Stimulated activated CD4-positive, alpha-beta T cell treated with anti-CD3 and anti-CD28 coated beads, Interleukin-1b, Interleukin-23, amount 100 ng/mL, for 1 hour (primary cell): ENCODE measurements around the gene STK4.
A peak's percentile ranks its signal among the peaks of the same experiment; 100 is the strongest.

Experiments
- DNase-seq, 2 donors: peaks; one replicate each; pipeline ENCODE4 v3.0.0-alpha.2; 2020; ENCODE audit warnings: low read depth in 2 of 2

STK4 gene

GRCh38 chr20:45028424-45029136 is 62.3 kb downstream of the STK4 start:
- no peak for DNase-seq

- DNase-seq, result no peak
These were observed 63.6 kb downstream of the STK4 start for GRCh38 chr20:45029884-45030283.

DNA sequence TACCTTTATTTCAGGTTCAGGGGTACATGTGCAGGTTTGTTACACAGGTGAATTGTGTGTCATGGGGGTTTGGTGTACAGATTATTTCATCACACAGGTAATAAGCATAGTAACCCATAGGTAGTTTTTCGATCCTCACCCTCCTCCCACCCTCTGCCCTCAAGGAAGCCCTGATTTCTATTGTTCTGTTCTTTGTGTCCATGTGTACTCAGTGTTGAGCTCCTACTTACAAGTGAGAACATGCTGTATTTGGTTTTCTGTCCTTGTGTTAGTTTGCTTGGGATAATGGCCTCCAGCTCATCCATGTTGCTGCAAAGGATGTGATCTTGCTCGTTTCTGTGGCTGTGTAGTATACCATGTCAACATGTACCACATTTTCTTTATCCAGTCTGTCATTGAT is 66.0 kb downstream of the STK4 start:
- no peak for DNase-seq

DNA sequence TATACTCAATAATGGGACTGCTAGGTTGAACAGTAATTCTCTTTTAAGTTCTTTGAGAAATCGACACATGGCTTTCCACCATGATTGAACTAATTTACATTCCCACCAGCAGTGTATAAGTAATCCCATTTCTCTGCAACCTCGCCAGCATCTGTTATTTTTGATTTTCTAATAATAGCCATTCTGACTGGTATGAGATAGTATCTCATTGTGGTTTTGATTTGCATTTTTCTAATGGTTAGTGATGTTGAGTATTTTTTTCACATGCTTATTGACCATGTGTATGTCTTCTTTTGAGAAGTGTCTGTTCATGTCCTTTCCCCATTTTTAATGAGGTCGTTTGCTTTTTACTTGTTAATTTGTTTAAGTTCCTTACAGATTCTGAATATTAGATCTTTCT is 66.5 kb downstream of the STK4 start:
- no peak for DNase-seq

GRCh38 chr20:45034436-45034835 is 68.1 kb downstream of the STK4 start:
- no peak for DNase-seq

DNA sequence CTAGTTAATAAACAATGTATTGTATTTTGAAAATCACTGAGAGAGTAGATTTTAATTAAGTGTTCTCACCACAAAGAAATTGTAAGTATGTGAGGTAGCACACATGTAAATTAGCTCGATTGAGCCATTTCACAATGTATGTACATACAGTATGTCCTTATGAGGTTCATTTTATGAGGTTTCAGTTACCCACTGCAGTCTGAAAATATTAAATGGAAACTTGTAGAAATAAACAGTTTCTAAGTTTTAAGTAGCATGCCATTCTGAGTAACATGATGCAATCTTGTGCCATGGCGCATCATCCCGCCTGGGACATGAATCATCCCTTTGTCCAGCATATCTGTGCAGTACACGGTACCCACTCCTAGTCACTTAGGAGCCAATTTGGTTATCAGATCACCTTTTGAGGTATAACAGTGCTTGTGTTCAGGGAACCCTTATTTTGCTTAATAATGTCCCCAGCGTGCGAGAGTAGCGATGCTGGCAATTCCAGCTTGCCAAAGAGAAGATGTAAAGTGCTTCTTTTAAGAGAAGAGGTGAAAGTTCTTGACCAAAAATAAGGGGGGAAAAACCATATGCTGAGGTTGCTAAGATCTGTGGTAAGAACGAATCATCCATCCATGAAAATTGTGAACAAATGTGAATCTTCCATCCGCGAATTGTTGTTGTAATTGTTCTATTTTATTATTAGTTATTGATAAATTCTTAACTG is 69.9 kb downstream of the STK4 start:
- DNase-seq, result no peak

DNA sequence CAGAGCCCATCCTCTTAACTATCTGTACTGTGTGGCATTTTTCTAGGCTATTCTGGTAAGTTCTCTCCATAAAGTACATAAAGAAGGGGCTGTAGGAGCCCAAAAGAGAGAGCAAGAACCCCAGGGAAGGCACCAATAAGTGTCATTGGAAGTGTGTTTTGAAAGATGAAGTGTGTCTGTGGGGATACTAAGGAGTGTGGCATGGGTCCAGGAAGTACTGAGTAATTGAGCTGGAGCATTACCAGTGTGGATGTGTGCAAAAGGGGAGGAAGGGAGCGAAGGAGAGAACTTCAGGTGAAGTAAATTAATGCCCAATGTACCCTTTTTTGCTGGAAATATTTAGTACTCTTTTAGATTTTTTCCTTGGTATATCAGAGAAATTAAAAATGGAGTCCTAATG is 70.7 kb downstream of the STK4 start:
- no peak for DNase-seq

DNA sequence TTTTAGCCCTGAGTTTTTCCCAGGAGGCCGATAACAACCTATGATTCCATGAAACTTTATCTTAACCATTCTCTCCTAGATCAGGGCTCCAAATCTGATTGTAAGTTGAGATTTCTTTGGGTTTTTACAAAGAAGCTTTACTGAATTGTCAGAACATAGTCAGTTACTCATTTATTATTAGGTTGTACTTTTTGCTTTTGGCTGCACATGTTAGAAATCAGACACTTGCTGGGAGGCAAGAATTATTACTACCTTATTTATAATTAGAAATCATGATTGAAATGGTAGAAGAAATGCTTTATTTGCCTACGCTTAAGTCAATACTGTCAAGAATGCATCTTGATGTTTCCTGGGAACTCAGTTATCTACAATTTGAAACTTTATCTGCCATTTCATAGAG is 71.3 kb downstream of the STK4 start:
- no peak for DNase-seq

- DNase-seq, result no peak
These were observed 72.6 kb downstream of the STK4 start for GRCh38 chr20:45038745-45039474.

DNA sequence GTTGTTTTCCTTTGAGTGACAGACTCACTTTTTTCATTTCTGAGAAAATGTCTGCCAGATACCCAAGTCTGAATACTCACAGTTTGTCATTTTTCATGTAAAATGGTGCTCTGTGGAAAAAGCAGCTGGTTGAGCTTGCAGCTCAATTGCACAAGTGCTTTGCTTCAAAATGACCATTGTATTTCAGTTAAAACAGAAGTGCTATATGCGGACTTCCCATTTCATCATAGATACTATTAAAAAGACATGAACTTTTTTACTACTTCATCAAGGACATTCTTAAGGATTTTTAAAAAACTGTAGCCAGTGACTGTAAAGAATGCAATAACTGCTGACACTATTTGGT is 73.1 kb downstream of the STK4 start:
- no peak for DNase-seq

DNA sequence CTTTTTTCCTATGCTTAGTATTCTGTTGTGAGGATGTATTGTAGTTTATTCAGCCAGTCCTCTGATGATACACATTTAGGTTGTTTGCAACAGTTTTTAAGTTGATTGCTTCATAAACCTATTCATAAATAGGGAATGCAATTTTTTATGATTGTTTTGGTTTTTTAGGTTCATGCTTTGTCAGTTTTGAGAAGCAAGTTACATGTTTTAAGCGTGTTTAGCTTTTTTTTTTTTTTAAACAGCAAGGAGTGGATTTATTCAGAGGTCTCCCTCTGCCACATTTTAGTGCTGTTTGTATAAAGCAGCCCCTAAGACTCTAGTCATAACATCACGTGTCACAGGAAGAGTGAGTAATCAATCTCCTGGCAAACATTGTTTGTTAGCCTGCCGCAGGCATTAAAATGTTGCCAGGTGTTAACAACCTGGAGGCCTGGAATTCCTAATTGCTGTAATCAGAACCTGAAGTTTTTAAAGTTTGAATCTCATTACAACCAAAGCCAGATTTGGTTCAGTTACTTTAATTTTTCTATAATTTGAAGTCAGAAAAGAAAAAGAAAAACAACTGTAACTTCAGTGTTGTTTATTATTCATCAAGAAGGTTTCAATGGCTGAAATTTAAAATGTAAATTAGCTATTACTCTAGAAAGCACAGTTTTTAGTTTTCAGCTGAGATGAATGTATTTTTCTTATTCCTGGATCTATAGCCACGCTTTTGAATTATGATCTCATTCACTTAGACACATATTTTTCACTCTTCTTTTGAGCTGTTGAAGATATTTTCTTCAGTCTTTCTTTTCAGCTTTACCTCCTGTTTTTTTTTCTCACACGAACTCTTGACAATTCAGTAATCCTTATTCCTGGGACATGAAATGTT is 75.4 kb downstream of the STK4 start:
- no peak for DNase-seq

DNA sequence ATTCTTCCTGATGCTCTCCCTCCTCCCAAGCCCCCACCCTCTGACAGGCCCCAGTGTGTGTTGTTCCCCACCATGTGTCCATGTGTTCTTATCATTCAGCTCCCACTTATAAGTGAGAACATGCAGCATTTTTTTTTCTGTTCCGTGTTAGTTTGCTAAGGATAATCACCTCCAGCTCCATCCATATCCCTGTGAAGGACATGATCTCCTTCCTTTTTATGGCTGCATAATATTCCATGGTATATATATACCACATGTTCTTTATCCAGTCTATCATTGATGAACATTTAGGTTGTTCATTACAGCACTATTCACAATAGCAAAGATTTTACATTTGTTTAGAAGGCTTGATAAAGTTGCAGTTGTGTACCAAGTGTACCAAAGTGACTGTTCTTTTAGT is 76.7 kb downstream of the STK4 start:
- no peak for DNase-seq

- peak in 1 of 2 donors; percentile 7 for DNase-seq
These were observed 77.8 kb downstream of the STK4 start for GRCh38 chr20:45044084-45044573.

DNA sequence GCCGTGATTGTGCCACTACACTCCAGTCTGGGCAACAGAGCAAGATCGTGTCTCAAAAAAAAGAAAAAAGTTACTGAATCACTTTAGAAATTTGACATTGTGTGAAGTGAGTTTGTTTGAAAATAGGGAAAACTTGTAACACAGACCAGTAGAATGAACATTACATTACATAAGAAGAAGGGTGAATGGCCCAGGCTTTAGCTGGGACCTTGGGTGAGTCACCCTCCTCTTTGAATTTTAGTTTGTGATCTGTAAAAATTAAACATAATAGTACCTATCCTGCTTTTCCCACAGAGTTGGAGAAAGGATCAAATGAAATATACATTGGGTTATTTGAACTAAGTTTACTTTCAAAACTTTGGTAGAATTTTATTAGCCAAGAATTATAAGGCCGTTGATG is 78.3 kb downstream of the STK4 start:
- no peak for DNase-seq

DNA sequence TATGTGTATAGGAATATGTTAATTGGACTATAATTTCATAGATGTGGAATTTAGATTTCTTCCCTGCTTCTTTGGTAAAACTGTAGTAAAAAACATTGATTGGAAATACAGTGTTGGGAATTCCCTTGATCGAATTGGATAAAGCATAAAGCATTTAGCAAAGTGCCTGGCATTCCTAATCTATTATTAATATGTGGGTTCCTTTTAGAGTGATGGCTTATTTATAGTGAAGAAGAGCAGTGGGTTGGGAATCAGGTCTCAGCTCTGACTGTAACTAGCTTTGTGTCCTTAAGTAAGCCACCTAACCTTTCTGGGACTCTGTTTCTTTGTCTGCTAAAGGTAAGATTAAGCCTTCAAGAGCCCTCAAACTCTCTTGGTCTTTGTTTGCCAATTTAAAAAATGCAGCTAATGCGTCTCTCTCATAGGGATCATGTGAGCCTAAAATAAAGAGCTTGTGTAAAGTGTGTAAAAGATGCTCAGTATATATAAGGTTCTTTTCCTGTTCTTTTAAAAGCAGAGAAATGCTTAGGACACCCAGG is 81.3 kb downstream of the STK4 start:
- no peak for DNase-seq

DNA sequence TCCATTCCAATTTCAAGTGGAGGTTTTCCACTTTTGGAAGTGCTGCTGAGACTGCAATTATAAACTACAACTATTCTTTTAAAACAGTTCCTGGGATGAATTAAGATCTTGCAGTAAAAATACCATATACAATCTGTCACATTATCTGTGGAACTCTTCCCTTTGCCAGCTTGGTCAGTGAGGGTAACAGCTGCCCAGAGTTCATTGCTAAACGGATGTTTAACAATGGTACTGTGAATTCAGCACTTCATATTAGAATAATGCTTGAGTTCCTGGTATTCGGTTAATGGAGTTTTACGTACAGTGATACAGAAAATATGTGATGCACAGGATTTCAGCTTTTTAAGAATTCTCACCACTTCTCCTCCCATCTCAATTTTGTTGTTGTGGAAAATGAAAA is 83.1 kb downstream of the STK4 start:
- DNase-seq, result no peak

DNA sequence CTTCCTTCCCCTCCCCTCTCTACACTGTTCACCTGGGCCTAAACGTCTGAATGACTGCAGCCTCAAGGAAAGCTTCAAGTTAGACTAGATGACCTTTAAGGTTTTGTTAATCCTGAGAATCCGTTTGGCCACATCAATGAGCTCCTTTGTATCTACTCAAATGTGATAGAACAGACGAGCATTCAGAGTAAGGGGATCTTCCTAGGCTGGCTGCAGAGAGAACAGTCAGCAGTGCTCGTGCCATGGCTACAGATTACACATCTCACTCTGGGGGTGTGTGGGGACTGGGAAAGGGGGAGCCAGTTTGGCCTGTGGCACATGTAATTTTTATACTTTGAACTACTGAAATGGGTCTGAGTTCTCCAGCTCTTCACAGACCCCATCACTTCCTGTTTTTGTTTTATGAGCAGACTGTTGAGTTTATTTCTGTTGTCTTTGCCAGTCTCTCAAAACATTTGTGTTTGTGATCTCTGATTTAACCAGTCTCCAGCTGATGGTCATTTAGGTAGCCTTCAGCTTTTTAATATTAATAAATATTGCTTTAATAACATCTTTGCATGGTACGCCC is 83.7 kb downstream of the STK4 start:
- no peak for DNase-seq

DNA sequence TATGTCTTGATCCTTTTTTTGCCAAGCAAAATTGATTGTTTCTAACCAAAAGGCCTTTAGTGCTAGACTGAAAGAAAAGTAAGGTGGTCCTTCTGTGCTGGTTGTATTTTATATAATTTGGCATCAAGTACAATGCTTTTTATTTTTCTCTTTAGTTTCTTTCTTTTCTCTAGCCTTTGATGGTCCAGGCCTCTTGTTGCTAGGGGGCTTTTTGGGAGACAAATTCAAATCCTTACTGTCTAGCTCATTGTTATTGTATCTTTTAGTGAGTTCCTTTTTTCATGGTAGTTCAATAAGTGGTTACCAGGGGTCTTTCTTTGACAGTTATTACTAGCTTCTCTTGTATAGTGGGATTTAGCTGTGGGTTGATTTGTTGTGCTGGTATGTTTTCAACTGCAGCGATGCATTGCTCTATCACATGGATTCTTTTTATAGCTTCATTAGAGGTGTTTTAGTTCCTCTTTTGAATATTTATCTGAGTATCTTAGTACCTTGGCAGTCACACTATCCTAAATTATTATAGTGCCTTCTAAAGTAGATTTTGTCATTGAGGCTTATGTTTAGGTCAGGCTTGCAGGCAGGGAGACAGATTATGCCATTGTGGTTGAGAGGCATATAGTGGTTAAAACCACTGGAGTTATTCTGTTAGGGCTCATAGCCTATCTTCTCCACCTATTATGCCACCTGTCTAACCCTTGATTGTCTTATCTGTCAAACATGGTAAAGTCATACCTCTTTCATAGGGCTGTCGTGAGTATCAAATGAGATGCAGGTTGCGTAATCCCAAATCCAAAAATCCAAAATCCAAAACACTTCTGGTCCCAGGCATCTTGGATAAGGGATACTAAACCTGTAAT is 85.1 kb downstream of the STK4 start:
- no peak for DNase-seq

DNA sequence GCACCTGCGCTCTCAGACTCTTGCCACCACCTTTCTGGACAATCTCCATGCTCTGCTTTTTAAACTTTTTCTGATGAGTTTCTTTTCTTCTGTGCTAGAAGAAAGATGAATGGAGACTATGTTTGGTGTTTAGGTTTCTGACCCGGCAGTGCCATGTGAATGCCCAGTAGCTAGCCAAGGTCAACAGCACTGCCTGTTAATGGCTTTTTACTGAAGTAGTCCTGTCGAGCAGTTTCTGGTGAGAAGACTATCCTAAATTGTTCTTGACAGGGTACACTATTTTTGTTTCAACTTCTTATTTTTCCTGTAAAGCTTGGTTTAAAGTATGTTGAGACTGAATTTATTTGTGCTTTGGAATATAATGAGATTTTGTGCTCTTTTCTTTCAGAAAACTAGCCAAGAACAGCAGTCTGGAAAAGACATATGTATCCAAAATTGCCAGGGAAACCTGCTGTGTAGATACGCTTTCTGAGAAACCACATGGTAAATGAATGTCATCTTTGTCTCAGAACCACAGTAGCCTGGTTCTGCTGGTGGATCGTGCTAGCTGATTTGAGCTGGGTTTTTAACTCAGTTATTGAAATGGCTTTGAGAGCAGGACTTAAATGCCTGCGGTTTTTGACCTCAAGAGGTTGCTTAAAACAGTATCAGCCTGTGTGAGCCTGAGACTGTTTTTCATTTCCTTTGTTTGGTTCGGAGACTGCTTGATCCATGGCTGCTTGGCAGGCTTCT is 86.6 kb downstream of the STK4 start:
- no peak for DNase-seq
